Cardiac septum (tissue), 1 donor: ENCODE measurements around the gene STAU1. TPM values are rescaled to one million over a fixed set of nuclear protein-coding genes. Genes with fewer than 3 reads are reported as not detected.
"Not testable (repeated sequence)": the region's sequence is repeated elsewhere in the genome, so short reads cannot be mapped to it uniquely, and the experiment has no call there.

ENCODE experiments used
- DNase-seq: peaks from one replicate; pipeline ENCODE4 v3.0.0-alpha.2; 2020; ENCODE audit warnings: low spot score
- intact Hi-C: fragments of 100-400 bp; cut with DNase I; formaldehyde crosslinking; loops from one replicate; pipeline ENCODE4 v1.14.0; 2022
- total RNA-seq: library from RNA; stranded (reverse); fragmentation: NEBNext Ultra II Directional; extraction: Animal tissue kit (Norgen Biotek cat#: 25700); gene quantifications from one replicate; pipeline ENCODE4 v1.2.1, GENCODE V29; 2021
- donor health status: DM: no; HTN: no; CAD: no.

The STAU1 gene
- total RNA-seq, 1 donor from 2014 or later: 80.8 TPM

DNA sequence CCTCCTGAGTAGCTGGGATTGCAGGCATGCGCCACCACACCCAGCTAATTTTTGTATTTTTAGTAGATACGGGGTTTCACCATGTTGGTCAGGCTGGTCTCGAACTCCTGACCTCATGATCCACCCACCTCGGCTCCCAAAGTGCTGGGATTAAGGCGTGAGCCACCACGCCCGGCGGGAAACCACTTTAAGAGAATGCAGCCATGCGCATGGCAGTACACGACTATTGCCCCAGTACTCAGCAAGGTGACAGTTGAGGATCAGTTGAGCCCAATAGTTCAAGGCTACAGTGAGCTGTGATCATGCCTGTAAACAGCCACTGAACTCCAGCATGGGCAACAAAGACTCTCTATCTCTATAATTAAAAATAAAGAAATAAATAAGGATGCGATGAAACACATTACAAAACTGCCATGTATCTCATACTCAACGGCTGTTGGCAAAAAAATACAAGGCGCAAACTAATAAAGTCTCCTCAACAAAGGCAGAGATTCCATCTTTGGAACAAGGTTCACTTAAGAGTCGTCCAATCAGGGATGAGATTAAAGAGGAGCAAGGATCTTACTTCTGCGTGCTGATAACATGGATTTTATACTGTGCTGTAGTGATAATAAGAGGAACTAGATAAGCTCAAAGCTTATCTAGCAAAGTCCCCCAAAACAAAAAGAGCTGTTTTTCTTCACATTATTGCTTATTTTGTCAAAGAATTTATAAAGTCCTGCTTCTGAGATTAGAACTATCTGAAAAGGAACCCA lies 51.1 kb downstream of the STAU1 start:
- intact Hi-C loops: loop anchor here (10.0 kb wide), 1 partner anchor 48 kb away; the partner anchor contains the start of gene STAU1
- DNase-seq: no peak

DNA sequence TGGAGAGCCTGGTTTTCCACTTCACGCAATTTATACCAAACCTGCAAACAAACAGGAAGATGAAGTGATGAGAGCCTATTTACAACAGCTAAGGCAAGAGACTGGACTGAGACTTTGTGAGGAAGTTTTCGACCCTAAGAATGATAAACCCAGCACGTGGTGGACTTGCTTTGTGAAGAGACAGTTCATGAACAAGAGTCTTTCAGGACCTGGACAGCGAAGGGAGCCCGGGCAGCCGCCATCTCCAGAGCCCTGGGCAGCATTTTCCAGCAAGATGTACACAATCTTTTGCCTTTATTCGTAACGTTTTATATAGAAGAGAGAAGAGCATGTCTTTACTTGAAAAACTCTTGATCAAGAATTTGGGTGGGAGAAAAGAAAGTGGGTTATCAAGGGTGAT lies 53.3 kb downstream of the STAU1 start:
- DNase-seq: not testable (repeated sequence)
- intact Hi-C loops: loop anchor here (10.0 kb wide), 1 partner anchor 50 kb away; the partner anchor contains the start of gene STAU1

DNA sequence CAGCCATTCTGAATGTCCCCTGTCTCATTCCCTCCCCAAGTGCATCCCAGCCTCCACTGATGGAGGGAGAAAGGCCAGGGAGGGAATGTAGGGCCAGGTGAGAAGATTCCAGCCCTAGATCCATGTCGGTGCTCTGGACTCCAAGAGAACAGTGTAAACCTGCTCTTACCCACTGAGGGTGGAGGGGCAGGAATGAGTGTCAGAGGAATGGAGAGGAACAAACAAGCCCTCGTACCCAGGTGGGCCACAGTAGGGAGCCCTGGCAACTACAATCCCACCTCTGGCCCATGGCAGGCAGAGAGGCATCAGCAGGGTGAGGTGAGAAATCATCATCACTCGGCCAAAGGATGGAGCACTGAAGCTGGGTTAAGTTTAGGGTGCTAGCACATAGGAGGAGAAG lies 54.6 kb downstream of the STAU1 start:
- DNase-seq: no peak
- intact Hi-C loops: loop anchor here (2.0 to 10.0 kb wide), 2 partner anchors 51 to 83 kb away; partner anchors contain the start of gene STAU1

- DNase-seq: no peak
- intact Hi-C loops: loop anchor here (2.0 to 10.0 kb wide), 2 partner anchors 52 to 84 kb away; partner anchors contain the start of gene STAU1
These were observed 55.1 kb downstream of the STAU1 start for GRCh38 chr20:49132995-49133478.

GRCh38 chr20:49123982-49124381 lies 64.2 kb downstream of the STAU1 start:
- no peak for DNase-seq
- intact Hi-C loops: no loop called here

DNA sequence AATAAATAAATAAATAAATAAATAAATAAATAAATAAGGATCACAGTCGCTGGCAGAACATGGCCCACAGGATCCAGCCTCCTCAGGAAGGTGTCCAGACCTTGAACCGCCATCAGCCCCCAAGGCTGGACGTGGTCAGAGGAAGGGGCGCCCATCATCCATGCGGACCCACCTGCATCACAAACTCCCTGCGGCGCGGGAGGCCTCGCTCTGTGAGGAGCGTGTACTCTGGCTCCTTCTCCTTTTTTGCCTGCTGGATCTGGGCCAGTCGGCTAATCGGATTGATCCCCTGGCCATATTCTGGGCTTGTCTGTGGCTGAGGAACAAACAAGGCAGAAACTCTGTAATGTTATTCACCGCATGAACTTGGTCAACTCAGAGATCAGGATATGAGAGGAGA lies 65.2 kb downstream of the STAU1 start:
- no peak for DNase-seq
- intact Hi-C loops: no loop called here

GRCh38 chr20:49119988-49120387 lies 68.1 kb downstream of the STAU1 start:
- DNase-seq: no peak
- intact Hi-C loops: no loop called here

- intact Hi-C loops: no loop called here
- no peak for DNase-seq
These were observed 69.8 kb downstream of the STAU1 start for GRCh38 chr20:49118307-49118706.

DNA sequence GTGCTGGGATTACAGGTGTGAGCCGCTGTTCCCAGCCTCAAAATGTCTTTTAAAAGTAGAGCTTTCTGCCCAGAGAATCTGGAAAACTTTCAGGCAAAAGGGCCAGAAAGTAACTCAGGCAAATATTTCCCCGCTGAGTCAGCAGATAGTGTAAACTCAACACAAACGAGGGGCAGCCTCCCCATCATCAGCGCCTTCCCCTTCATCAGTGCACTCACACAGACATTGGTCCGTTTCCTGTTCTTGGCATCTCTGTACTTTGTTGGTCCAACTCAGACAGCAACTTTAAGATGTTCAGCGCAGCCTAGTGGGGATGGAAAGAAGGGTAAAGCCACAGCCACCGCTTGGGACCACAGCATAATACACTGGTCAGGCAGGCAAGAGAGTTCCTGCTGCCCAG lies 72.6 kb downstream of the STAU1 start:
- intact Hi-C loops: no loop called here

DNA sequence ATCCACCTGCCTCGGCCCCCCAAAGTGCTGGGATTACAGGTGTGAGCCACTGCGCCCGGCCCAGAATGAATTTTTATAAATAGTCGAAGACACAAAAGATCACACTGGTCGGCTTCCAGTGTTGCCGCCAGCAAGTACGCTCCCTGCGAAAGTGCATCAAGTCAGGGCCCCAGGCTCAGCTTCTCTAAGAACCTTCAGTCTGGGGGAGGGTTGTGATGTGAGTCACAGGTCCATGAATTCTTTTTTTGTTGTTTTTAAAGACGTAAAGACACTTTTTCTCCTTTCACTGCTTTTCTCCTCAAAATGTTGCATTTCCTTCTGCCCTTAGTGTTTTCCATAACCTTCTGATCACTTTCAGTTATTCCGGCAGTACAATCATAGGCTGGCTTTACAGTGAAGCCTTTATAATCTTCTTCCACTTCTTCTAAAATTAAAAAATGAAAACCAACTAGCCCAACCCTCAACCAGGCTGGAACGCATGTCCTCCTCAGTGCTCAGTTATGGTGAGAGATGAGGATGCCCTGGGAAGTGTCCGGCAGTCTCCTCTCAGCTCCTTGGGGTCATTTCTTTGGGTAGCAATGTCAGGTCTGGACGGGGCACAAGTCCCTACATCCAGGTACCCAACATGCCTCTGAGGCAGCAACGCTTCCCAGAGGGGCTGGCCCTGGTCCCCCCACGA lies 75.4 kb downstream of the STAU1 start:
- no peak for DNase-seq
- intact Hi-C loops: no loop called here

More for the DNA sequence above, 72.6 kb downstream of the STAU1 start:
- DNase-seq: no peak

GRCh38 chr20:49110767-49111694 lies 77.1 kb downstream of the STAU1 start:
- DNase-seq: no peak
- intact Hi-C loops: no loop called here

GRCh38 chr20:49106328-49106727 lies 81.8 kb downstream of the STAU1 start:
- intact Hi-C loops: no loop called here
- DNase-seq: no peak

GRCh38 chr20:49104979-49105547 lies 83.1 kb downstream of the STAU1 start:
- DNase-seq, intact Hi-C loops: not testable (repeated sequence)

DNA sequence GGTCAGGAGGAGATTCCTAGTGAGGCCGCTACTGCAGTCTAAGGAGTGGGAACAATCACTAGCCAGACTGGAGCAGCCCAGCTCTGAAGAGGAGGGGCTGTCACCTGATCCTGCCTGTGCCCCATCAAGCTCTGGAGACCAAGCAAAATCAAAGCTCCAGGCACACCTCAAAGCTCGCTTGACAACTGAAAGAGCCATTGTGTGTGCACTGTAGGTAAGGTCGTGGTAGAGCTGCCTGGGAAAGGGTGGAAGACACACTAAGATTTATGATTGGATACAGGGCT lies 83.8 kb downstream of the STAU1 start:
- intact Hi-C loops: no loop called here
- DNase-seq: no peak

GRCh38 chr20:49103647-49104364 lies 84.3 kb downstream of the STAU1 start:
- DNase-seq: no peak
- intact Hi-C loops: no loop called here

GRCh38 chr20:49103019-49103418 lies 85.1 kb downstream of the STAU1 start:
- intact Hi-C loops: no loop called here
- no peak for DNase-seq

DNA sequence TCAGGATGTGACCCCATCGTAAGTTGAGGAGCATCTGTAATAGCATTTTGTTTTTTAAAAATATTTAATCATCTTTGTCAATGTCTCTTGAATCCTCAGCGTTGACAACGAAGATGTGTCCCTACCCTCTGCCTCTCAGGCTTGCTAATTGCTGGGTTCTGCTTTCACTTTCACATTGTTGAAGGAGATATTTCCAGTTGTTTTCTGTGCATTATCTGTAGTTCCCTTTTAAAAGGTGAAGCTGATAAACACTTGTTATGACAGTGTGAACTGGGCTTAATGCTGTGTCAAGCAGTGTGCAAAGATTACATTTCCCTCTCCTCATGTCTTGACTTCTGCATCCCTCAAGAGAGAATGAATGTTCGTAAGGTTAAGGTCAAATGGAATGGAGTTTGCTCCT lies 87.2 kb downstream of the STAU1 start:
- intact Hi-C loops: no loop called here
- no peak for DNase-seq

DNA sequence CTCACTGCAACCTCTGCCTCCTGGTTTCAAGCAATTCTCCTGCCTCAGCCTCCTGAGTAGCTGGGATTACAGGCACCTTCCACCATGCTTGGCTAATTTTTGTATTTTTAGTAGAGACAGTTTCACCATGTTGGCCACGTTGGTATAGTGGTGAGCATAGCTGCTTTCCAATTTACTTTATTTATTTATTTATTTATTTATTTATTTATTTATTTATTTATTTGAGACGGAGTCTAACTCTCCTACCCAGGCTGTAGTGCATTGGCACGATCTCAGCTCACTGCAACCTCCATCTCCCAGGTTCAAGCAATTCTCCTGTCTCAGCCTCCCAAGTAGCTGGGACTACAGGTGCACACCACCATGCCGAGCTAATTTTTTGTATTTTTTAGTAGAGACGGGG lies 87.8 kb downstream of the STAU1 start:
- intact Hi-C loops, DNase-seq: not testable (repeated sequence)

GRCh38 chr20:49099011-49099410 lies 89.1 kb downstream of the STAU1 start:
- intact Hi-C loops: no loop called here
- DNase-seq: no peak
